Measurements from ENCODE around the gene RBM33.

RBM33 gene

DNA sequence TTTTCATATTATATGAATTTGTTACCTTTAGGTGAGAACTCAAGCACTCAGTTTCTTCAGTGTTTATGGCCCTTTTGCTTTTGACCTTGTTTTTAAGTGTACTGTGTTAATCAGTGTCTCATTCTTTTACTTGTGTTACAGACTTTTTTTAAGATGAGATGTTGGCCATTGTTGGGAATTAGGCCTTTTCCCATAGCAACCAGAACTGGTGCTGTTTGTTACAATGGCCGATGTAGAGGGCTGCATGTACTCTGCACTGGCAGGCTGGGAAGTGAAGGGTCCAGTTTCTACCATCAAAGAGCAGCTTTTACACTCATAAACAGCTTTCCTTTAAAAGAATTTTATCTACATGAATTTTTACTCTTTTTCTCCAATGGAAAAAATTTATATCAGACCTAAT, 102.7 kb downstream of the RBM33 start:
- DNase-seq (ENCODE audit: low read depth): no peak

DNA sequence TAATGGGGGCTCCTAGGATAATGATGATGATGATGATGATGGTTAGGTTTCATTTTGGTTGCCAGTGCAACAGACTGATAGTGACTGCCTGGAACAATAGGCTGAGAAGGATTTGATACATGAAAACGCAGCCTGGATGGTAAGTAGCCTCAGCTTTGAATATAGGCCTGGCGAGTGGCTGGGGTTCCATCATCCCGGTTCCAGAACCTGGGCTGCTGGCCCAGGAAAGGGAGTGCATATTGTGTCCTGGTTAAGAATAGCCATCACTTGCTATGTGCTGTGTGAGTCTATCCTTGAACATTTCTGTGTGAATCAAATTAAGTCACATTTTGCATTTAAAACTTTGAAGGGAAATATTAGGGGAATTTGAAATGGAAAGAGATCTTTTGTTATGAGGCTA, 105.1 kb downstream of the RBM33 start:
- DNase-seq (ENCODE audit: low read depth): no peak

DNA sequence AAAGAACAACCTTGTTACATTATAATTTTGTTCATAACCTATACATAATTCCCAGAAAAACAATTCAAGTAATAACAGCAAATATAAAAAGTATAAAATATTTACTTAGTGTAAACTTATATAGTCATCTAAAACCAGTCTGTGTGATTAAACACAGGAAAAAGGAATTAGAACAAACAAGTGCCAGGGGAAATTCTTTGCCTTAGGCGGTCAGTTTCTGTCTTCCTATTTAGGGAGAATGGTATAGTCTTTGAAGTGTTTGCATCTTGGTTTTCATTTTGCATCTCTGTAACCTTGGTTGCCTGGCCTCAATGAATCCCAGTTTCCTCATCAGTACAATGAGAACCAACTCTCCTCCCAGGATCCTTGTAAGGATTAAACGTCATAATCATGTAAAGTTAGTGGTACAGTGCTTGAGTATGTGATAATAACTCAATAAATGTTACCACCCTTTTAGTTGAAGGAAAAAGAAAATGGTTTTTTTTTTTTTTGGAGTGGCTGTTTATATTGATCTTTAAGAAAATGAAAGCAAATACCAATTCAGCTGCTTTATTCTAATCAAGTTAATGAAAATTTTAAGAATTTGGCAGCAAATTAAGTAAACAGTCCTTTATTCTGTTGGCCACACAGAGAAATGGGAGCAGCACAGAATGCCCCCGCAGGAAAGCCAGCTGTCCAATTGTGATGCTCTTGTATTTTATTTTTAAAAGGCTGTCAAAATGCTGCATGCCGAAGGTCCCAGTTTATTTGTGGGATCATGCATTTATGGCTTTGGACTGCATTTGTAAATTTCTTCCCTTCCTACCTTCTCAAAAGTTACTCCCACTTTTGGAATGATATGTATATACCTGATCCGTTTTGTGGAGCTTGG, 106.0 kb downstream of the RBM33 start:
- DNase-seq (ENCODE audit: low read depth): no peak

DNA sequence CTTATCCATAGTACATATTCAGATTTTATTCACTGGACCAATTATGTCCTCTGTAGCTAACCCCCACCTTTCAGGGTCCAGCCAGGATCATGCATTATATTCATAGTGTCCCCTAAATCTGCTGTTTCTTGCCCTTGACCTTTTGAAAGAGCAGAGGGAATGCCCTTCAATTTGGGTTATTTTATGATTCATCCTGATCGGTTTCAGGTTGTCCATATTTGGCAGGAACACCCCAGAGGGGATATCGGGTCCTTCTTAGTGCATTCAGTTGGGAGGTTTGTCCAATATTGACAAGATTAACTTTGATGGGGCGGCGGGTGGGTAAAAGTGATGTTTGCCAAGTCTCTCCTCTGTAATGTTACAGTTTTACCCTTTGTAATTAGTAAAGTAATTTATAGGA, 106.9 kb downstream of the RBM33 start:
- DNase-seq (ENCODE audit: low read depth): no peak

DNA sequence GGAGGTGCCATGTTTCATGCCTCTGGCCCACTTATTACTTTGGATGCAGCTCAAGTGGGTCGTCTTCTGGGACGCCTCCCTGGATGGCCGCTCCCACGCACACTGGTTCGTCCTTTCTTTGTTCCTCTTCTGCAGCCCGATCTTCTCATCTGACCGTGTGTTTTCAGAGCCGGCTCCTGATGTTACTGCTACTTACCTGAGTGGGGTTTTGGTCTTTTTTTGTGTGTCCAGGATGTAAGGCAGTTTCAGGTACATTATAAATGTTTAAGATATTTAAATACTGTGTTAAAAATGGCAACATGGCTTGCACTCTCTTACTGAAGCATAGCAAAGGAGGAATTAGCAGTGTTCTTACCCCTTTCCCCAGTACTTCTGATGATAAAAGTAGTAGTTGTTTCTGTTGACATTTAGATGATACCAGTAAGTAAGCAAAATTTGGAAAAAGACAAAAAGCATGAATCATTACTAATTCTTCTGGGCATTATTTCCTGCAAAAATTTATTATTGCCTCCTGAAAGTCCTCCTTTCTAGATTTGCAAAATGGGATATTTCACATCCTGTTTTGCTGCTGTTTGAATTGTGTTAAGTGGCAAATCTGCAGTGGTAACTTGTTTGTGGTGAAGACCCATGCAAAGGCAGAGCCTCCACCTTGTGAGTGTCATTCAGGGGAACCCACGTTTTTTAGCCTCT, 108.4 kb downstream of the RBM33 start:
- no peak for DNase-seq (ENCODE audit: low read depth)

DNA sequence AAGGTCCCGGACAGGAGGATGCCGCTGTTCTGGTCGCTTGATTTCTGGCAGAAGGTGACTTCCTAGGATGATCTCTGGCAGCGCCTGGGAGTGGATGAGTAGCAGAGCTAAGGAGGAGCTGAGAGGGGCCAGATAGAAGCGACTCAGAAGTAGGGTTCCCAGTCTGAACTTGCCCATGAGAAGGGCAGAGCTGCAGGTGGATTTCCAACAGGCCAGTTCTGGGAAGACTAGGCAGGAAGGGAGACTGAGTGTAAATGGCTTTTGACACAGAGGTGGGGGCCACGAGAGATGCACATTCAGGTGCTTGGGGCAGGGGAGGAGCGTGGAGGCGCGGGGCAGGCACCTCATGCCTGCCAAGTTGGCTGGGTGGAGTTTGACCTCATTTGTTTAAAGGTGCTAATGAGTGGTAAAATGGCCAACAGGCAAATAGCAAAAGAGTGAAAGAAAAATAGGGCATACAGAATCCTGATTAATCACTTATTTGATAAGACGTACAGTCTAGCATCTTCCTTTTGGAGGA, 109.0 kb downstream of the RBM33 start:
- DNase-seq (ENCODE audit: low read depth): no peak

DNA sequence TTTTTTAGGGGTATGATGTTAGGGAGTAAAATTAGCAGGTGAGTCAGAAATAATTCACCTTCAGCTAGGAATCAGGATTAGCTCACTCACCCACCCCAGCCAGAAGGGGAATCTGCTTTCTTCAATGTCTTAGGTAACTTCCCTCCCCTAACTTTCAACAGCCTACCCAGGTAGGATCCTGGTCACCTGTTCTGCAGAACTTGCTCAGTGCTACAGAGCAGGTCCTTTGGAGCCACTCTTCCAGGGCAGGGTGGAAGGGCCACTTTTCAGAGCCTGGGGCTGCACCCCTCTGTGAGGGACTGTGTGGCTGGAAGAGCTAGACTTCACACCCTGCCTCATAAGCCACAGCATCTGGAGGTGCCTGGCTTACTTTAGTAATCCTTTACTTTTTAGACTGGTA, 109.7 kb downstream of the RBM33 start:
- DNase-seq (ENCODE audit: low read depth): no peak

DNA sequence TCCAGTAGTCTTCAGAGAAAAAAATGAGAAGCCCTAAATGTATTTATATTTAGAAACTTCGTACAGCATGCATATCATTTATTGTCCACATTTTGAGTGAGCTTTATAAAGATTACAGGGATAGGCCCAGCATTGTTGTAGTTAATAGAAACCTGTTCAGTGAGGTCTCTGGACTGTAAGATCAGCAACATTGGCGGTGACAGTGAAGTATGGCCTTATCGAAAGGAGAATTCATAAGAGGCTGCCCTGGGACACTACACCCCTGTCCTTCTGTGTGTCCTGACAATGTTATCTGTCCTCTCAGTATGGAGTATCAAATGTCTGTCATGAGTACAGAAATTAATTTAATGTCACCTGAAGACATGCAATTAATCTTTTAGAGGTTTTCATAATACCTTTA, 110.6 kb downstream of the RBM33 start:
- DNase-seq (ENCODE audit: low read depth): no peak

DNA sequence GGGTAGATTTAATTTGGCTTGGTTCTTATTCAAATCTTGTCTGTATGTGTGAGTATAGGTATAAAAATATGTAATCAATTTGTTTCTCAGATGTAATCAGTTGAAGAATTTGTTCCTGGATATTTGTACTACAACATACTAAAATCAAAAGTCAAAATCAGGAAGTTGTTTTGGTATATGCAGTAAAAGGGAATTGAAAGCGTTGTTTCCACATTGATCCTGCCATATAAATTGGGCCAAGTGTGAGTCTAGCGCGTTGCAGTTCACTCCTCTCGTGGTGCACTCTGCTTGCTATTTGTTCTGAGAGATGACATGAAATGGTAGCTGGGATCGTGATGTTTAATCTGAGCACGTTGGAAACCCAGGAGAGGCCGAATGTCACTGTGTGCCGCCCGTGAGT, 111.9 kb downstream of the RBM33 start:
- DNase-seq (ENCODE audit: low read depth): no peak

DNA sequence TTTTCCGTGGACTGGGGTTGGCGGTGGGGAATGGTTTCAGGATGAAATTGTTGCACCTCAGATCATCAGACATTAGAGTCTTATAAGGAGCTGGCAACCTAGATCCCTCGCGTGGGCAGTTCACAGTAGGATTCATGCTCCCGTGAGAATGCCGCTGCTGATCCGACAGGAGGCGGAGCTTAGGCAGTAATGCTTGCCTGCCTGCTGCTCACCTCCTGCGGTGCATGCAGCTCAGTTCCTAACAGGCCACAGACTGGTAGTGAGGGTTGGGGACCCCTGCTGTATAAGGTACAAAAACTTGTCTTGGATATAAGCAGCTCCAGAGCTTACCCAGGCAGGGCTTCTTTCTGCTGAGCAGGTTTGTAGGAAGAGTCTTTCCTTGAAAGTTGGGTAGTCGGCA, 113.9 kb downstream of the RBM33 start:
- no peak for DNase-seq (ENCODE audit: low read depth)

DNA sequence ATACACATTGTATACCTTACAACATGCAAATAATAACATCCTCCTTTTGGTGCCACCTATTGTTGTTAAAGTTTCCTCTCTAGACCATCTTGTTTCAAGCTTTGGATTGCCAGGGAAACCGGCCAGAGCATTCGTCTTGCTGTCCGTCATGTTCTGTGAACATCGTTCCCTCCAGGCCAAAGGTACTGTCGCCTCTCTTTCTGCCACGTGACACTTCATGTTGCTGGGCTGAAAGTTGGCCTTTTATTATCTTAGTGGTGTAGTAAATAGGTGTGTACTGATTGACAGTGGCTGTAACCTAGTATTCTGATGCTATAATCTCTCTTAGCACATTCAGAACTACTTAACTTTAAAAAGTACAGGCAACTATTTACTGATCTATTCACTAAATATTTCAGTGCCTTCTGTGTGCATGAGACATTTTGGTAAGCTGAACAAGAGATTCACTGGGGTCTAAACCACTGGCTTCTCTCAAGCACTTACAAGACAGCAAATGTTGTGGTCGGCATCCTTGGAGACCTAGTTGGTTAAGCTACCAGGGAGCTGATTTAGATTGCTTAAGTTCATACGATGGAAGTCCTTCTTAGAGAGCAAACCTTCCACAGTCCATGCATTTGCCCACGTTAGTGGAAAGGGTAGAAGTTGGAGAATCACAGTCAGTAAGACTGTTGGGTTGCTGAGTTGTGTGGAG, 115.4 kb downstream of the RBM33 start:
- DNase-seq (ENCODE audit: low read depth): no peak

DNA sequence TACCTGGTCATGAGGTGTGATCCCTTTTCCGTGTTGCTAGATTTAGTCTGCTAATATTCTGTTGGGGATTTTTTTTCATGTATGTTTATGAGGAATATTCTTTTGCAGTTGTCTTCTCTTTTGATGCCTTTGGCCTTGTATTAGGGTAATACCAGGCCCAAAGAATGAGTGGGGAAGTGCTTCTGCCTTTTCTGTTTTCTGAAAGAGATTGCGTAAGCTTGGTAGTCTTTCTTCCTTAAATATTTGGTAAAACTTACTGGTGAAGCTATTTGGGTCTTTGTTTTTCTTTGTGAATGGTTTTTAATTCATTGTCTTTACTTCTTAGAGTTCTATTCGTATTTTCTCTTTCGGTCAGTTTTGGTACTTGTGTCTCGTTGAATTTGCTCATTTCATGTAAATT, 116.7 kb downstream of the RBM33 start:
- DNase-seq (ENCODE audit: low read depth): no peak

DNA sequence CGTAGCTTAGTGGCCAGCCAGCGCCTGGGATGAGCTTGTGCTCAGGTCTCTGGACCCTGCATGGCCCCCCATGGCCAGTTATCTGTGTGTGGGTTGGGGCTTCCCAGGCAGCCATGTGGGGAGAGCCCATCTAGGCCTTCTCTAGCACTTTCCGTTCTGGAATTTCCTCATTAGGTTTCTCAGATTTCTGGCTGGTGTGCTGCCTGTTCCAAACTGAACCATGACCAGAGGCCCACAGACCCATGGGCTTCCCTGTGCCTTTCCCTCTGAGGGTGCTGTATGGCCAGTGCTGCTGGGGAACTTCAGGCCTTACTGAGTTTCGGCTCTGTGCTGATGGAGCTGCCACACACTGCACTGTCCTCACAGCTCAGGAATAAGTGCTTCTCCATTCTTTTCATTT, 117.6 kb downstream of the RBM33 start:
- no peak for DNase-seq (ENCODE audit: low read depth)

DNA sequence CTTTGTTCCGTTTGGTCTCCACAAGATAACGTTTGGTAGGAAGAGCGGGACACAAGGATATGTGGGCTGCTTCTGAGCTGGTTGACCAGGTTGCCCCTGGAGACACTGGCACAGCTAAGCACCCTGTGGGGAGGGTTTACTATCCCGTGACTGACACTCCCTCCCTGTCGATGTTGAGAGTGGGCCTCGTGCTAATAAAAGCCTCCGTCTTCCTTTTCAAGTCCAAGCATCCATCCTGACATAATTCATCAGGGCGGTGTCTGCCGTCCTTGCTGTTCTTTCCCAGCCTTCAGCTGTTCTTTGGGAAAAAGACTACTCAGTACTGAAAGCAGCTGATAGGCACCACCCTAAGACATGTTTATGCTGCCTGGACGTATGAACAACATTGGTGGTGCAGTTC, 118.2 kb downstream of the RBM33 start:
- DNase-seq (ENCODE audit: low read depth): no peak

DNA sequence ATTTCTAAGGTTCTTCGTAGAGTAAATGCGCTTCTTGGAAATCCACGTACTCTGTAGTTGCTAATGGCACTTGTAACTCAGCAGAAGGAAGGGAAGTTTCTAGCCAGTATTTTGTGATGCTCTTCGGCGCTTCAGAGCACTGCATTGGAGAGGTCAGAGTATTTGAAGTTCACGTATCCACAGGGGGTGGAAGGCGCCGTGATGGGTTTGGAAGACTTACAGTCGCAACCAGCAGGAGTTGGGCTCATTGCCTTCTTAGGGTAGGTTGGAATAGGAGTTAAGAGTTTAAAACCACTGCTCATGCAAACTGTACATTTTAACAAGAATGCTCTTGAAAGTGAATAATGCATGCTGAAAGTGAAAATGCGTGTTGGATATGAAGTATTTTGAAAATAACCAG, 118.7 kb downstream of the RBM33 start:
- DNase-seq (ENCODE audit: low read depth): no peak

DNA sequence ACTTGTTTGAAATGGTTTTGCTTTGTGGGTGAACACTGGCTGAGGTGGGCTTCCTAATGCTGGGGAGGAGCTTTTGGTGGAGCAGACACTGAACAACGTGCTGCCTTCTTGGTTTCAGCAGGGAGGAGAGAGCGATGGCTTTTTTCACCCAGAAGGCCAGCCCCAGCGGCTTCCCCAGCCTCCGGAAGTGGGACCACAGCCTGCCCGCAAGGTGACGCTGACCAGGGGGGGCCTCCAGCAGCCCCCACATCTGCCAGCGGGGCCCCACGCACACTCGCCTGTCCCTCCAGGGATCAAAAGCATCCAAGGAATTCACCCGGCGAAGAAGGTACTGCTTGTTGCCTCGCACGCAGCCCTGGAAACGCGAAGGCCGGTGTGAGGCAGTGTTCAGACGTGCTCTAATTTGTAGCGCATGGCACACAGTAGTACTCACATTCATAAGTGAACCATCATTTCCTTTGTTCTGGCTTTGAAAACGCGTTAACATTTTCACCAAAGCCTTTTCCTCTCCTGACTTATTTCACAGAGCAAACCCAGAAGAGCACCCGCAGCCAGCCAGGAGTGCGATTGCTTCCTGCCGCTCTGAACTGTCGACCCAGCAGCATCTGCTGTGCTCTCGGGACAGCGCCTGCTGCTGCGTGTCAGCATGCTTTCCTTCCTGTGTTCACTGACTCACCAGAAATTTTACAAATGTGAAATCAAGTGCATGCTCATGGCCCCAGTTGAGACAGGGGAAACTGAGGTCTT, 119.4 kb downstream of the RBM33 start:
- DNase-seq (ENCODE audit: low read depth): no peak

DNA sequence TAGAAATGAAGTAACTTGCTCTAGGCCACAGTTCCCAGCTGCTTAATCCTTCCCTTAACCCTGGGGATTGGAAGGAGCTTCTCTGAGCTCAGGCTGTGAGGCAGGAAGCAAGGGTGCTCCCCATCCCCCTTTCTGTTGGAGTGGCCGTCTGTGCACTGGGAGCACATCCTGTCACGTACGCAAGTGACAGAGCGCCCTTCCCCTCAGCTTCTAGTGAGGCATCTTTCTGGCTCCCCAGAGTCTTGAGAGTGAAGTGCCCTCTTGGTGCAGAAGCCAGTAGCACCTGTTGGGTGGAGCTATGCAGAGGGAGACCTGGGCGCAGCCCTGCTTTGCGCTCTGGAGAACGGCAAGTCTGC, 120.0 kb downstream of the RBM33 start:
- DNase-seq (ENCODE audit: low read depth): no peak

DNA sequence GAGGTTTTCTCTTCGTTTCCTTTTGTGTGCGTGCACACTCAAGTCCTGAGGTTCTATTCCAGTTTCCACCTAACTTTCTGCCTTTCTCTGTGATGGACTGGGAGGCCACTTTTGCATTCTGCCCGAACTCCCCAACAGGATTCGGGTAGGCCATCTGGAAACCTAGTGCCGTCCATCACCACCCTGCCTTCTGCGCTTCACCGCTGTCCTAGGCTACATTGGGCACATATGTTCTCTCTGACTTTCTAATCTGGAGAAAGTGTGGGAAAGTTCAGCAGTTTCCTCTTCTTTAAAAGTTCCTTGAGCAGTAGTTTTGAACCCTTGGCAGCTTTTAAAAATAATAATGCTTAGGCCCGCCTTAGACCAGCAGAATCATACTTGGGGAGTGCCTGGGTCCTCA, 121.0 kb downstream of the RBM33 start:
- no peak for DNase-seq (ENCODE audit: low read depth)

DNA sequence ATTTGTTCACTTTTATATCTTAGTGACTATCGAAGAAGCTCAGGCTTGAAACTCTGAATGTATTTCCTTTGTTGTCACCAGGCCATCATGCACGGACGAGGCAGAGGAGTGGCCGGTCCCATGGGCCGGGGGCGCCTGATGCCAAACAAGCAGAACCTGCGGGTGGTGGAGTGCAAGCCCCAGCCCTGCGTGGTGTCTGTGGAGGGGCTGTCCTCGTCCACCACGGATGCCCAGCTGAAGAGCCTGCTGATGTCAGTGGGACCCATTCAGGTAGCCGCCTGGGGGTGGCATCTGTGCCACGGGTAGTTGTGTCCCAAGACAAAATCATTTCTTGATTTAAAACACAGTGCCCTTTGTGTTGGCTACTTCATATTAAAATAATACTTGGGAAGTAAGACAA, 121.9 kb downstream of the RBM33 start:
- no peak for DNase-seq (ENCODE audit: low read depth)

DNA sequence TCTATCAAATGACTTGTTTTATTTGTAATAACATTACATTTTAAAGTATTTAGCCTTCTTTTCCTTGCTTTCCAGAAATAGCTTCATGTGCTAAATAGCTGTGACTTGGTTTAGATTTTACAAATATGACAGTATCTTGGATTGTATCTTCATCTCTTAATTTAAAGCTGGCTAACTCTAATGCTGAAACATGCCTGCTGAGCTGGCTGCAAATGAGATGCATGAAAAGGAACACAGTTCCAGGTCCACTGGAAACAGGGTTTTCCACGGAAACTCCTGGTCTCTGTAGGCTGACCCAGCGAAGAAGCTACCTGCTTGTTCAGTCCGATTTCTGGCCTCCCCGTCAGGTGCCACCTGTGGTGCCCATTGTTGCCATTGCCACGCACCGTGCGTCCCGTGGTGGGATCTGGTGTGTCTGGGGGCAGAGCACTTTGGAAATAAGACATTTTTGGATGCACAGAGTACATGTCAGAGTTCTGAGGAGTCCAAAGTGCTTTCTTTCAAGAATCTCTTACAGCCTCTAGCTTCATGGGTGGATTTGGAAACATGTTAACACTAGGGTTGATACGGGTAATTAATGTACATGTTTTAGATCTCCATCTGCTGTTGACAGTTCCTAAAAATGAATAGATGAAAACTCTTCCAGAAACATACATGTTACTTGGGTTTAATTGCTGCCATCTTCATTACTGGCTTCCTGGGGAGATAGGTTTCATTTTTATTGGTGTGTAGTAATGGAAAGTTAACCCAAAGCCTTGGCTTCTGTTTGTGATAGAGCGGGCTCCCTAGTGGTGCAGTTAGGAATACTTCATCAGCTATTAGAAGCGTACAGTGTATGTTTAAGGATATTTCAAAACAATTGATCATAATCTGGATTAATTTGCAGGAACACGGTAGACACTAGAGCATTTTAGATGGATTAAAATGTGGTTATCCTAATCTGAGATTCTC, 122.8 kb downstream of the RBM33 start:
- no peak for DNase-seq (ENCODE audit: low read depth)

DNA sequence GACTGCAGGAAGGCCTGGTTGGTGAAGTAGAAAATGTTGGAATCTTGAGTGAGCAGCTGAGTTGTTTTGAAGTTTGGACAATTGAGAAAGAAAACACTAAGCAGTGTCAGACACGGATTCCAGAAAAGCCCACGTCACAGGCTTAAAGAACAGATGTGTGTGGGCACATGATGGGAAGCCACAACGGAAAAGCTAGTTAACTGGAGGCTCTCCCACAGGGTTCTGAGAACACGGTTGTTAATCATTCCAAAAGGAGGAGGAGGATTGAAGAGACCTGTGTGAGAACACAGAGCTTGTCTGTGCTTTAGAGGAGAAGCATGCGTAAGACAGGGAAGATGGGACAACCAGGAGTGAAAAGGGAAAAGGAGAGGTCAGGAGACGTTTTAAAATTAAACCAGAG, 125.2 kb downstream of the RBM33 start:
- no peak for DNase-seq (ENCODE audit: low read depth)
